Upper lobe of left lung (tissue), 4 donors: ENCODE data around the gene SHLD2.
"Not testable (repeated sequence)": the region's sequence is repeated elsewhere in the genome, so short reads cannot be mapped to it uniquely, and the experiment has no call there.

ENCODE experiments used
- EP300 ChIP-seq, 4 donors: sonication (generic); formaldehyde crosslinking; IDR thresholded peaks; one replicate each; pipeline ENCODE4 v1.5.1; 2017; ENCODE audit warnings: antibody characterized with exemption in 4 of 4, control low read depth in 2 of 4
- POLR2A ChIP-seq, 4 donors: fragments of 450-650 bp; IDR thresholded peaks; one replicate each; pipeline ENCODE4 v1.5.1; 2016 to 2017; ENCODE audit warnings: antibody characterized with exemption in 4 of 4, mild to moderate bottlenecking in 2 of 4
- POLR2AphosphoS5 ChIP-seq, 2 donors: sonication (generic); formaldehyde crosslinking; IDR thresholded peaks; one replicate each; pipeline ENCODE4 v1.5.1; 2017; ENCODE audit warnings: antibody characterized with exemption in 2 of 2
- TF ChIP-seq, protein P1 (sequence below), 6 experiments: fragments of 450-650 bp in 4 of 6; fragments of 200-600 bp in 2 of 6; sonication (generic) in 2 of 6; IDR thresholded peaks; one replicate each; pipeline ENCODE4 v1.5.1; 2016 to 2019; ENCODE audit warnings: antibody characterized with exemption in 6 of 6

DNA sequence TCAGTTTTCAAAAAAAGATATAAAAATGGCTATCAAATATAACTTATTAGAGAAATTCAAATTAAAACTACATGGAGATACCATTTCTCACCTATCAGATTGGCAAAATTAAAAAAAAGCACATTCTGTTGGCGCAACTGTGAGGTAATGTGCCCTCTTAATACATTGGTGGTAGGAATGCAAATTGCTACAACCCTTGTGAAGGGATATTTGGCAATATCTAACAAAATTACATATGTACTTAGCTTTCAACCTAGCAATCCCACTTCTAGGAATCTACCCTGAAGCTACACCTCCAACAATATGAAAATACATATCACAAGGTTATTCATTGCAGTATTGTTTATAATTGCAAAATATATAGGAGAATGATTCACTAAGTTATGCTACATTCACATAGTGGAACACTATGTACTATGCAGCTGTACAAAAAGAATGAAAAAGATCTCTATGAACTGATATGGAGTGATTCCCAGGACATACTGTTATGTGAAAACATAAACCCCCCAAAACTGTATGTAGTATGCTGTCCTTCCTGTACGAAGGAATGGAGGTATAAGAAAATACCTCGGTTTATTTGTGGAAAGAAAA is 67.8 kb downstream of the SHLD2 start:
- TF ChIP-seq, protein P1, sequence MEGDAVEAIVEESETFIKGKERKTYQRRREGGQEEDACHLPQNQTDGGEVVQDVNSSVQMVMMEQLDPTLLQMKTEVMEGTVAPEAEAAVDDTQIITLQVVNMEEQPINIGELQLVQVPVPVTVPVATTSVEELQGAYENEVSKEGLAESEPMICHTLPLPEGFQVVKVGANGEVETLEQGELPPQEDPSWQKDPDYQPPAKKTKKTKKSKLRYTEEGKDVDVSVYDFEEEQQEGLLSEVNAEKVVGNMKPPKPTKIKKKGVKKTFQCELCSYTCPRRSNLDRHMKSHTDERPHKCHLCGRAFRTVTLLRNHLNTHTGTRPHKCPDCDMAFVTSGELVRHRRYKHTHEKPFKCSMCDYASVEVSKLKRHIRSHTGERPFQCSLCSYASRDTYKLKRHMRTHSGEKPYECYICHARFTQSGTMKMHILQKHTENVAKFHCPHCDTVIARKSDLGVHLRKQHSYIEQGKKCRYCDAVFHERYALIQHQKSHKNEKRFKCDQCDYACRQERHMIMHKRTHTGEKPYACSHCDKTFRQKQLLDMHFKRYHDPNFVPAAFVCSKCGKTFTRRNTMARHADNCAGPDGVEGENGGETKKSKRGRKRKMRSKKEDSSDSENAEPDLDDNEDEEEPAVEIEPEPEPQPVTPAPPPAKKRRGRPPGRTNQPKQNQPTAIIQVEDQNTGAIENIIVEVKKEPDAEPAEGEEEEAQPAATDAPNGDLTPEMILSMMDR (IDR thresholded peaks at IDR 0.05) = not testable (repeated sequence)
- not testable (repeated sequence) for TF ChIP-seq POLR2A, POLR2AphosphoS5, EP300 (IDR thresholded peaks at IDR 0.05)
